Muscle layer of duodenum (tissue), 2 donors: ENCODE results near the gene WWTR1.

Experiments used
- H3K27ac ChIP-seq: one replicate; pipeline ENCODE4 v1.7.0; 2013; ENCODE audit warnings: mild to moderate bottlenecking, low read length
- H3K27me3 ChIP-seq: one replicate; pipeline ENCODE4 v1.7.0; 2013; ENCODE audit warnings: low read depth, mild to moderate bottlenecking, control low read depth, low read length
- H3K36me3 ChIP-seq, 2 donors: one replicate each; pipeline ENCODE4 v1.7.0; 2013; ENCODE audit warnings: low read length in 2 of 2, control low read depth in 1 of 2, mild to moderate bottlenecking in 1 of 2; ENCODE audit not compliant: insufficient read depth in 2 of 2, control insufficient read depth in 1 of 2
- H3K4me1 ChIP-seq, 2 donors: one replicate each; pipeline ENCODE4 v1.7.0; 2013; ENCODE audit warnings: low read length in 2 of 2, mild to moderate bottlenecking in 2 of 2, control low read depth in 1 of 2, moderate library complexity in 1 of 2; ENCODE audit not compliant: insufficient read depth in 2 of 2, control insufficient read depth in 1 of 2
- H3K4me3 ChIP-seq, 2 donors: one replicate each; pipeline ENCODE4 v1.7.0; 2013; ENCODE audit warnings: low read length in 2 of 2, low read depth in 1 of 2, mild to moderate bottlenecking in 1 of 2
- H3K9me3 ChIP-seq, 2 donors: one replicate each; pipeline ENCODE4 v1.7.0; 2013; ENCODE audit warnings: low read length in 2 of 2, control low read depth in 1 of 2, mild to moderate bottlenecking in 1 of 2; ENCODE audit not compliant: control insufficient read depth in 1 of 2
- donor health status: healthy.

Gene WWTR1

GRCh38 chr3:149653564-149653963, 4.3 kb downstream of the WWTR1 start:
- Histone ChIP-seq H3K4me3 (peak overlapping the region; percentile 7 to 75), H3K27ac (no peak overlapping the region), H3K27me3 (peaks cover 3% of the 10 kb centered on the region), H3K36me3 (peaks cover 0 to 13% of the 10 kb centered on the region in 2 donors), H3K4me1 (peaks cover 7 to 35% of the 10 kb centered on the region in 2 donors), H3K9me3 (no peaks in the 10 kb centered on the region)

- H3K27me3 ChIP-seq, result no peaks in the 10 kb centered on the region
- peaks cover 2 to 13% of the 10 kb centered on the region in 2 donors for H3K36me3 ChIP-seq
- no peaks in the 10 kb centered on the region for H3K9me3 ChIP-seq
- H3K4me3 ChIP-seq, result peak overlapping the region in 1 of 2 donors; percentile 75
- H3K4me1 ChIP-seq, result peaks cover 10 to 40% of the 10 kb centered on the region in 2 donors
- H3K27ac ChIP-seq, result no peak overlapping the region
Observed at GRCh38 chr3:149653136-149653535, 4.7 kb downstream of the WWTR1 start.

- Histone ChIP-seq H3K4me3 (no peak overlapping the region), H3K4me1 (peaks cover 16 to 61% of the 10 kb centered on the region in 2 donors), H3K27me3 (no peaks in the 10 kb centered on the region), H3K27ac (no peak overlapping the region), H3K36me3 (peaks cover 7 to 8% of the 10 kb centered on the region in 2 donors), H3K9me3 (no peaks in the 10 kb centered on the region)
Observed at GRCh38 chr3:149650828-149651227, 7.0 kb downstream of the WWTR1 start.

- Histone ChIP-seq H3K27me3 (no peaks in the 10 kb centered on the region), H3K4me1 (peaks cover 16 to 71% of the 10 kb centered on the region in 2 donors), H3K27ac (no peak overlapping the region), H3K36me3 (peaks cover 6 to 7% of the 10 kb centered on the region in 2 donors), H3K4me3 (no peak overlapping the region), H3K9me3 (no peaks in the 10 kb centered on the region)
Observed at GRCh38 chr3:149648525-149648924, 9.3 kb downstream of the WWTR1 start.

GRCh38 chr3:149647812-149648211, 10.0 kb downstream of the WWTR1 start:
- Histone ChIP-seq H3K4me3 (no peak overlapping the region), H3K9me3 (no peaks in the 10 kb centered on the region), H3K36me3 (peaks cover 4 to 7% of the 10 kb centered on the region in 2 donors), H3K27ac (peak overlapping the region; percentile 1), H3K27me3 (no peaks in the 10 kb centered on the region), H3K4me1 (peaks cover 19 to 67% of the 10 kb centered on the region in 2 donors)

GRCh38 chr3:149647285-149647684, 10.5 kb downstream of the WWTR1 start:
- no peak overlapping the region for H3K4me3 ChIP-seq
- H3K9me3 ChIP-seq, result no peaks in the 10 kb centered on the region
- H3K27ac ChIP-seq, result no peak overlapping the region
- H3K36me3 ChIP-seq, result peaks cover 4 to 7% of the 10 kb centered on the region in 2 donors
- no peaks in the 10 kb centered on the region for H3K27me3 ChIP-seq
- H3K4me1 ChIP-seq, result peaks cover 19 to 70% of the 10 kb centered on the region in 2 donors

GRCh38 chr3:149646181-149646766, 11.6 kb downstream of the WWTR1 start:
- Histone ChIP-seq H3K27ac (no peak overlapping the region), H3K27me3 (no peaks in the 10 kb centered on the region), H3K4me1 (peaks cover 19 to 76% of the 10 kb centered on the region in 2 donors), H3K4me3 (no peak overlapping the region), H3K9me3 (no peaks in the 10 kb centered on the region), H3K36me3 (peaks cover 2 to 7% of the 10 kb centered on the region in 2 donors)

GRCh38 chr3:149643963-149644362, 13.9 kb downstream of the WWTR1 start:
- Histone ChIP-seq H3K27me3 (no peaks in the 10 kb centered on the region), H3K27ac (no peak overlapping the region), H3K9me3 (no peaks in the 10 kb centered on the region), H3K4me1 (peaks cover 19 to 73% of the 10 kb centered on the region in 2 donors), H3K36me3 (peaks cover 0 to 7% of the 10 kb centered on the region in 2 donors), H3K4me3 (no peak overlapping the region)

GRCh38 chr3:149643482-149643798, 14.4 kb downstream of the WWTR1 start:
- no peak overlapping the region for H3K4me3 ChIP-seq
- no peaks in the 10 kb centered on the region for H3K9me3 ChIP-seq
- peaks cover 19 to 75% of the 10 kb centered on the region in 2 donors for H3K4me1 ChIP-seq
- H3K27ac ChIP-seq, result no peak overlapping the region
- no peaks in the 10 kb centered on the region for H3K27me3 ChIP-seq
- peaks cover 0 to 7% of the 10 kb centered on the region in 2 donors for H3K36me3 ChIP-seq

GRCh38 chr3:149640976-149641728, 16.7 kb downstream of the WWTR1 start:
- Histone ChIP-seq H3K4me3 (no peak overlapping the region), H3K27ac (no peak overlapping the region), H3K27me3 (no peaks in the 10 kb centered on the region), H3K4me1 (peaks cover 11 to 61% of the 10 kb centered on the region in 2 donors), H3K9me3 (no peaks in the 10 kb centered on the region), H3K36me3 (no peaks in the 10 kb centered on the region)

- H3K4me3 ChIP-seq, result peak overlapping the region; percentile 40 to 41
- no peaks in the 10 kb centered on the region for H3K9me3 ChIP-seq
- no peaks in the 10 kb centered on the region for H3K27me3 ChIP-seq
- peaks cover 11 to 60% of the 10 kb centered on the region in 2 donors for H3K4me1 ChIP-seq
- no peaks in the 10 kb centered on the region for H3K36me3 ChIP-seq
- peak overlapping the region; percentile 40 for H3K27ac ChIP-seq
Observed at GRCh38 chr3:149639093-149639486, 18.7 kb downstream of the WWTR1 start.
